GM10266 (cell line): Measurements from ENCODE around the gene ADGRD1.

Experiments used
- DNase-seq: peaks from one replicate; pipeline ENCODE4 v3.0.0; 2012; ENCODE audit errors: extremely low spot score
- CTCF ChIP-seq: IDR thresholded peaks from 2 replicates; pipeline ENCODE4 v1.5.1; 2012; ENCODE audit warnings: mild to moderate bottlenecking, low read depth; ENCODE audit not compliant: control insufficient read depth, insufficient read depth; ENCODE audit errors: missing control alignments

ADGRD1 gene

GRCh38 chr12:131167334-131167733 is 213.6 kb downstream of the ADGRD1 start:
- no peak for TF ChIP-seq CTCF
- DNase-seq, result no peak

- DNase-seq, result no peak
- no peak for TF ChIP-seq CTCF
These were observed 217.3 kb downstream of the ADGRD1 start for GRCh38 chr12:131171029-131171428.

GRCh38 chr12:131174901-131175300 is 221.2 kb downstream of the ADGRD1 start:
- no peak for DNase-seq
- no peak for TF ChIP-seq CTCF

- TF ChIP-seq CTCF, result no peak
- no peak for DNase-seq
These were observed 222.6 kb downstream of the ADGRD1 start for GRCh38 chr12:131176266-131176665.

- DNase-seq, result no peak
- TF ChIP-seq CTCF, result no peak
These were observed 223.2 kb downstream of the ADGRD1 start for GRCh38 chr12:131176926-131177325.

- TF ChIP-seq CTCF, result no peak
- no peak for DNase-seq
These were observed 223.9 kb downstream of the ADGRD1 start for GRCh38 chr12:131177599-131177998.

- no peak for TF ChIP-seq CTCF
- DNase-seq, result no peak
These were observed 233.9 kb downstream of the ADGRD1 start for GRCh38 chr12:131187602-131188001.
